GM12872 (cell line): Measurements from ENCODE around the gene GAGE12F.
"Not testable (repeated sequence)": the region's sequence is repeated elsewhere in the genome, so short reads cannot be mapped to it uniquely, and the experiment has no call there.

Source experiments
- TF ChIP-seq, protein P1 (sequence below): IDR thresholded peaks from 3 replicates; pipeline ENCODE4 v1.5.1; 2011; ENCODE audit warnings: low read depth, mild to moderate bottlenecking, low read length, moderate library complexity; ENCODE audit not compliant: insufficient read depth

GAGE12F gene

GRCh38 chrX:49560542-49560941 lies at the start of gene GAGE12F:
TSS of gene GAGE12F (plus strand) at chrX:49560842. CDS start at chrX:49561997, 1,155 bp downstream.
- TF ChIP-seq, protein P1, sequence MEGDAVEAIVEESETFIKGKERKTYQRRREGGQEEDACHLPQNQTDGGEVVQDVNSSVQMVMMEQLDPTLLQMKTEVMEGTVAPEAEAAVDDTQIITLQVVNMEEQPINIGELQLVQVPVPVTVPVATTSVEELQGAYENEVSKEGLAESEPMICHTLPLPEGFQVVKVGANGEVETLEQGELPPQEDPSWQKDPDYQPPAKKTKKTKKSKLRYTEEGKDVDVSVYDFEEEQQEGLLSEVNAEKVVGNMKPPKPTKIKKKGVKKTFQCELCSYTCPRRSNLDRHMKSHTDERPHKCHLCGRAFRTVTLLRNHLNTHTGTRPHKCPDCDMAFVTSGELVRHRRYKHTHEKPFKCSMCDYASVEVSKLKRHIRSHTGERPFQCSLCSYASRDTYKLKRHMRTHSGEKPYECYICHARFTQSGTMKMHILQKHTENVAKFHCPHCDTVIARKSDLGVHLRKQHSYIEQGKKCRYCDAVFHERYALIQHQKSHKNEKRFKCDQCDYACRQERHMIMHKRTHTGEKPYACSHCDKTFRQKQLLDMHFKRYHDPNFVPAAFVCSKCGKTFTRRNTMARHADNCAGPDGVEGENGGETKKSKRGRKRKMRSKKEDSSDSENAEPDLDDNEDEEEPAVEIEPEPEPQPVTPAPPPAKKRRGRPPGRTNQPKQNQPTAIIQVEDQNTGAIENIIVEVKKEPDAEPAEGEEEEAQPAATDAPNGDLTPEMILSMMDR, result not testable (repeated sequence)

- TF ChIP-seq, protein P1, result not testable (repeated sequence)
Measured at GRCh38 chrX:49531877-49532276, 28.8 kb upstream of the GAGE12F start, which contains the start of gene GAGE12C. TSS of gene GAGE12C (plus strand) at chrX:49532177. CDS start at chrX:49533332, 1,155 bp downstream.

DNA sequence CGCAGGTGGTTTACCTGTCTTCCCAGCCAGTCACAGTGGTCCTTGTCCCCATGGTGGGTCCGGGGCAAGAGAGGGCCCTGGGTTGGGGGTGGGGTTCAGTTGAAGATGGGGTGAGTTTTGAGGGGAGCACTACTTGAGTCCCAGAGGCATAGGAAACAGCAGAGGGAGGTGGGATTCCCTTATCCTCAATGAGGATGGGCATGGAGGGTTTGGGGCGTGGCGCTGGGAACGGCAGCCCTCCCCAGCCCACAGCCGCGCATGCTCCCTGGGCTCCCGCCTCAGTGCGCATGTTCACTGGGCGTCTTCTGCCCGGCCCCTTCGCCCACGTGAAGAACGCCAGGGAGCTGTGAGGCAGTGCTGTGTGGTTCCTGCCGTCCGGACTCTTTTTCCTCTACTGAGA lies 19.2 kb upstream of the GAGE12F start, which contains the start of gene GAGE12D:
GAGE12D (plus strand) TSS at position 301 of the 400 bp plus-strand sequence. CDS start 1,155 bp downstream, outside the sequence.
- TF ChIP-seq, protein P1, result not testable (repeated sequence)

DNA sequence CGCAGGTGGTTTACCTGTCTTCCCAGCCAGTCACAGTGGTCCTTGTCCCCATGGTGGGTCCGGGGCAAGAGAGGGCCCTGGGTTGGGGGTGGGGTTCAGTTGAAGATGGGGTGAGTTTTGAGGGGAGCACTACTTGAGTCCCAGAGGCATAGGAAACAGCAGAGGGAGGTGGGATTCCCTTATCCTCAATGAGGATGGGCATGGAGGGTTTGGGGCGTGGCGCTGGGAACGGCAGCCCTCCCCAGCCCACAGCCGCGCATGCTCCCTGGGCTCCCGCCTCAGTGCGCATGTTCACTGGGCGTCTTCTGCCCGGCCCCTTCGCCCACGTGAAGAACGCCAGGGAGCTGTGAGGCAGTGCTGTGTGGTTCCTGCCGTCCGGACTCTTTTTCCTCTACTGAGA lies 9.7 kb upstream of the GAGE12F start, which contains the start of gene GAGE12E:
GAGE12E (plus strand) TSS at position 301 of the 400 bp plus-strand sequence. CDS start 1,155 bp downstream, outside the sequence.
- TF ChIP-seq, protein P1, result not testable (repeated sequence)

DNA sequence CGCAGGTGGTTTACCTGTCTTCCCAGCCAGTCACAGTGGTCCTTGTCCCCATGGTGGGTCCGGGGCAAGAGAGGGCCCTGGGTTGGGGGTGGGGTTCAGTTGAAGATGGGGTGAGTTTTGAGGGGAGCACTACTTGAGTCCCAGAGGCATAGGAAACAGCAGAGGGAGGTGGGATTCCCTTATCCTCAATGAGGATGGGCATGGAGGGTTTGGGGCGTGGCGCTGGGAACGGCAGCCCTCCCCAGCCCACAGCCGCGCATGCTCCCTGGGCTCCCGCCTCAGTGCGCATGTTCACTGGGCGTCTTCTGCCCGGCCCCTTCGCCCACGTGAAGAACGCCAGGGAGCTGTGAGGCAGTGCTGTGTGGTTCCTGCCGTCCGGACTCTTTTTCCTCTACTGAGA lies 9.5 kb downstream of the GAGE12F start, which contains the start of gene GAGE12G:
GAGE12G (plus strand) TSS at position 301 of the 400 bp plus-strand sequence. CDS start 1,155 bp downstream, outside the sequence.
- TF ChIP-seq, protein P1, result not testable (repeated sequence)

- TF ChIP-seq, protein P1, result not testable (repeated sequence)
Measured at GRCh38 chrX:49579649-49580048, 19.0 kb downstream of the GAGE12F start, which contains the start of gene GAGE12H. TSS of gene GAGE12H (plus strand) at chrX:49579949. CDS start at chrX:49581104, 1,155 bp downstream.

GRCh38 chrX:49589196-49589595 lies 28.6 kb downstream of the GAGE12F start, which contains the start of gene GAGE2A:
TSS of gene GAGE2A (plus strand) at chrX:49589496. CDS start at chrX:49590651, 1,155 bp downstream.
- TF ChIP-seq, protein P1, result not testable (repeated sequence)
